Astrocyte of the cerebellum (primary cell): ENCODE data around the gene LCE1F.

Experiments used
- DNase-seq: peaks from one replicate; pipeline ENCODE4 v3.0.0-alpha.2; 2011; ENCODE audit warnings: low read depth
- H3K4me3 ChIP-seq: 2 replicates; pipeline ENCODE4 v1.5.1; 2011; ENCODE audit warnings: mild to moderate bottlenecking, low read depth, low read length, moderate library complexity
- CTCF ChIP-seq: IDR thresholded peaks from 2 replicates; pipeline ENCODE4 v1.5.1; 2012; ENCODE audit warnings: low read length, low read depth, moderate library complexity, mild to moderate bottlenecking; ENCODE audit errors: missing control alignments
- in situ Hi-C: cut with HindIII; loops from 2 replicates; pipeline ENCODE4 v1.10.0; 2017; ENCODE audit warnings: low sequenced_read_pairs

Gene LCE1F

GRCh38 chr1:152786077-152786476, 11.1 kb downstream of the LCE1F start, which contains the start of gene LCE1E:
Gene LCE1E (plus strand): TSS chr1:152786257. CDS start chr1:152787300, 1,043 bp downstream.
- no peak within 1 kb of the TSS for H3K4me3 ChIP-seq
- no peak for DNase-seq
- no peak for TF ChIP-seq CTCF
- in situ Hi-C loops: no loop called here

- TF ChIP-seq CTCF: no peak
- no peak overlapping the region for H3K4me3 ChIP-seq
Measured at GRCh38 chr1:152795686-152796085, 20.7 kb downstream of the LCE1F start.

DNA sequence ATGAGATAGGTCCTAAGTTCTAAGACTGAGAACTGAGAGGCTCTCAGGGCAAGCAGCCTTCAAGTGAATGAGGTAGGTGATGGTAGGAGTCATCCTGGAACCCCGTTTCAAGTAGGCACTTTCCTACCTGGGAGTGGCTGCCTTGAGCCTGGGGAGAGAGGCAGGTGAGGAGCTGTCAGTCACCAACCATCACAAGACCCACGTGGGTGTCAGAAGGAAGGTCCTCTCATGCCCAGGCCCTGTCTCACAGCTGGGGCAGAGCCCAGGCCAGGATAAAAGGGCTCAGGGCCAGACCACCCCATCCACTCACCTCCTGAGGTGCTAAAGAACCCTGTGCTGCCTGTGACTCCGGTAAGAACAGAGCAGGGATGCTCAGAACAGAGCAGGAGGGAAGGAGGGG, 21.5 kb downstream of the LCE1F start, which contains the start of gene LCE1D:
TSS of gene LCE1D (plus strand) at position 301 of the 400 bp plus-strand sequence. CDS start 1,074 bp downstream, outside the sequence.
- TF ChIP-seq CTCF: no peak
- no peak within 1 kb of the TSS for H3K4me3 ChIP-seq
- in situ Hi-C loops: no loop called here
- DNase-seq: no peak

More at GRCh38 chr1:152795686-152796085, 20.7 kb downstream of the LCE1F start:
- DNase-seq: no peak
- in situ Hi-C loops: no loop called here

GRCh38 chr1:152801333-152801732, 26.4 kb downstream of the LCE1F start:
- H3K4me3 ChIP-seq: no peak overlapping the region
- no peak for TF ChIP-seq CTCF
- in situ Hi-C loops: no loop called here
- no peak for DNase-seq

- in situ Hi-C loops: no loop called here
- no peak within 1 kb of the TSS for H3K4me3 ChIP-seq
- no peak for DNase-seq
- TF ChIP-seq CTCF: no peak
Measured at GRCh38 chr1:152806576-152806975, 31.6 kb downstream of the LCE1F start, which contains the start of gene LCE1C. Gene LCE1C (minus strand): TSS chr1:152806651. CDS start chr1:152805478, 1,173 bp downstream.

- no peak overlapping the region for H3K4me3 ChIP-seq
- in situ Hi-C loops: no loop called here
- no peak for TF ChIP-seq CTCF
- DNase-seq: no peak
Measured at GRCh38 chr1:152811050-152811449, 36.1 kb downstream of the LCE1F start.

DNA sequence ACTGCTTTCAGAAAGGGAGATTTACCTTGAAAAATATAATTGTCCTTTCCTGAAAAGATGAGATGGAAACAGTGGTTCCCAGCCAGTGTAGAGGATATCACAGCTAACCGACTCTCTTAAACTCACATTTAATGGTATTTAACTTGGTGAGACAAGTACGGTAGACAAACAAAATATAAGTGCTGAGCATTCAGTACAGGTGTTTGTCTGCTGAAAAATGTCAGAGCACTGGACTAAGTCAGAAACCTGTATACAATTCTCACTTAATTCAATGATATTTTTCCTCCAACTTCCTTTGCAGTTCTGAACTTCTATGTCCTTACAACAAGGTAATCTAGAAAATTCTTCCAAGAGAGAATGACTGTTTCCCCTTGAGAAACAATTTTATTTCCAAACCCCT, 36.7 kb downstream of the LCE1F start, which contains the start of gene LCE1B:
TSS of gene LCE1B (plus strand) at position 301 of the 400 bp plus-strand sequence. CDS start 476 bp downstream, outside the sequence.
- in situ Hi-C loops: no loop called here

More for the DNA sequence above, 36.7 kb downstream of the LCE1F start, which contains the start of gene LCE1B:
- TF ChIP-seq CTCF: no peak
- DNase-seq: no peak
- no peak within 1 kb of the TSS for H3K4me3 ChIP-seq
